ENCODE results near the gene AACS.

DNA sequence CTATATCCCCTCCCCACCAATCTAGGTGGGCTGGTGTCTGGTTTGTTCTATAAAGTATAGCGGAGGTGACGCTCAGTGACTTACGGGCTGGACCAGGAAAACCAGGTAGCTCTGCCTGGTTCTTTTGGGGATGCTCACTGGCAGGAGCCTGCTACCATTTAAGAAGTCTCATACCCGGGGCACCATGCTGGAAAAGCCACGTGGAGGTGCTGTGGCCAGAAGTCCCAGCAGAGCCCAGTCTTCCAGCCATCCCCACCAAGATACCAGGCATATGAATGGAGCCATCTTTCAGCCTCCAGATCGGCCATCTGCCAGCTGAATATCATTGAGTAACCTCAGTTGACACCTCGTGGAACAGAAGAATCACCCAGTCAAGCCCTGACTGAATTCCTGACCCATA lies 87.2 kb downstream of the AACS start:
- TF ChIP-seq POLR2A (IDR thresholded peaks at IDR 0.05) = no peak
- TF ChIP-seq, protein P1, sequence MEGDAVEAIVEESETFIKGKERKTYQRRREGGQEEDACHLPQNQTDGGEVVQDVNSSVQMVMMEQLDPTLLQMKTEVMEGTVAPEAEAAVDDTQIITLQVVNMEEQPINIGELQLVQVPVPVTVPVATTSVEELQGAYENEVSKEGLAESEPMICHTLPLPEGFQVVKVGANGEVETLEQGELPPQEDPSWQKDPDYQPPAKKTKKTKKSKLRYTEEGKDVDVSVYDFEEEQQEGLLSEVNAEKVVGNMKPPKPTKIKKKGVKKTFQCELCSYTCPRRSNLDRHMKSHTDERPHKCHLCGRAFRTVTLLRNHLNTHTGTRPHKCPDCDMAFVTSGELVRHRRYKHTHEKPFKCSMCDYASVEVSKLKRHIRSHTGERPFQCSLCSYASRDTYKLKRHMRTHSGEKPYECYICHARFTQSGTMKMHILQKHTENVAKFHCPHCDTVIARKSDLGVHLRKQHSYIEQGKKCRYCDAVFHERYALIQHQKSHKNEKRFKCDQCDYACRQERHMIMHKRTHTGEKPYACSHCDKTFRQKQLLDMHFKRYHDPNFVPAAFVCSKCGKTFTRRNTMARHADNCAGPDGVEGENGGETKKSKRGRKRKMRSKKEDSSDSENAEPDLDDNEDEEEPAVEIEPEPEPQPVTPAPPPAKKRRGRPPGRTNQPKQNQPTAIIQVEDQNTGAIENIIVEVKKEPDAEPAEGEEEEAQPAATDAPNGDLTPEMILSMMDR (IDR thresholded peaks at IDR 0.05) = no peak
